ENCODE results near the gene FSD2. TPM values are rescaled to one million over a fixed set of nuclear protein-coding genes. Genes with fewer than 3 reads are reported as not detected.

FSD2 gene
- total and polyA plus RNA-seq, 2 of the 8 experiments (the other 6 are each of a cell fraction or from before 2014, with no cell fraction given) = 0.02 TPM; not detected in 1

DNA sequence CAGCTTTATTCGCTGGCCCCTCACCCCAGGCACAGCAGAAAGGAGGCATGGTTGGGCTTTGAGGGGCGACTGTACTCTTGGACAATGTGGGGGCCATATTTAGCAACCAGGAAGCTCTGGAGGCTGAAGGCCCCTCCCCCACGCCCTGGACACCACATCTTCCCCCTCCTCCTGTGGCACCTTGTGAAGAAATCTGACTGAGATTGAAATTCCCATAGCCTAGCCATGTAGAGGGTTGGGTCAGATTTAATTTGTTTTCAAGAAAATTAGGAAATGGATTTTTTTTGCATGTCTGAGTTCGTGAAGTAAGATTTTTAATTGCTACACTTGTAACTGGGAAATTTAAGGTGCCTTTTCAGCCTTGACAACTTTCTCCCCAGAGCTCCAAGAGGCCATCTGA, 24.5 kb downstream of the FSD2 start (continued):
- TF ChIP-seq SIRT6 (IDR thresholded peaks at IDR 0.05; ENCODE audit: low read length) (no peak), RXRA (IDR thresholded peaks at IDR 0.05; ENCODE audit: insufficient read depth, low read depth, low read length) (no peak), SRF (IDR thresholded peaks at IDR 0.05; ENCODE audit: low read depth, low read length) (no peak), CHD1 (IDR thresholded peaks at IDR 0.05; ENCODE audit: low read depth, low read length) (no peak), CEBPB (IDR thresholded peaks at IDR 0.05; ENCODE audit: low read depth, low read length) (no peak), BACH1 (IDR thresholded peaks at IDR 0.05; ENCODE audit: low read length) (no peak), GABPA (IDR thresholded peaks at IDR 0.05; ENCODE audit: borderline replicate concordance, insufficient read depth, low read length) (no peak), BRCA1 (IDR thresholded peaks at IDR 0.05; ENCODE audit: low read depth, low read length) (no peak)
